Choroid plexus epithelial cell (primary cell): ENCODE measurements around the gene BABAM1.
A peak's percentile ranks its signal among the peaks of the same experiment; 100 is the strongest.

Source experiments
- DNase-seq: peaks from one replicate; pipeline ENCODE4 v3.0.0-alpha.2; 2010; ENCODE audit warnings: low read depth
- H3K4me3 ChIP-seq: 2 replicates; pipeline ENCODE4 v1.5.1; 2011; ENCODE audit warnings: low read depth, mild to moderate bottlenecking, control low read depth, low read length, moderate library complexity
- TF ChIP-seq, protein P1 (sequence below): conservative IDR thresholded peaks from 2 replicates; pipeline ENCODE4 v1.5.1; 2011; ENCODE audit warnings: low read depth, mild to moderate bottlenecking, control low read depth, inconsistent platforms, low read length, moderate library complexity

The BABAM1 gene

DNA sequence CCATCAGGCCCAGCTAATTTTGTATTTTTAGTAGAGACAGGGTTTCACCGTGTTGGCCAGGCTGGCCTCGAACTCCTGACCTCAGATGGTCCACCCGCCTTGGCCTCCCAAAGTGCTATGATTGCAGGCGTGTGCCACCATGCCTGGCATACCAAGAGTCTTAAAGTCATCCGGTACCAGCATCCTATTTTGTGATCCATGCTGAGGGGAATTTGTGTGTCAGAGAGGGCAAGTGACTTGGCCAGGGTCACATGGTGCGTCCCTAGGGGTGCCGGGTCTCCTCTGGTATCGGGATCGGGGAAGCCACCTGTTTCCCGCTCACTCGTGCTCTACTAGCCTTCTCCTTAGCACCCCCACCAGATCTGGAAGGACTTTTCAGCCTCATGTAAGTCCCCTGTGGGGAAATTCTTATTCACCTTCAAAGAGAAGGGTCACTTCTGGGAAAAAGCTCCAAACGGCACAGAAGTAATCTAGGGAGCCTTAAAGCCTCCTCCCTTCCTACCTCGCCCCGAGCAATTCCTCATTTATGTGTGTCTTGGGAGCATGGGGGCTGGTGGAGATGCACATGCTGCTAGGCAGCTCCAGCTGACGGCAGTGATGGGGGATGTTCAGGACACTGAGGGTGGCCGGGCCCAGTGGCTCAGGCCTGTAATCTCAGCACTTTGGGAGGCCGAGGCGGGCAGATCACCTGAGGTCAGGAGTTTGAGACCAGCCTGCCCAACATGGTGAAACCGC, 8.4 kb downstream of the BABAM1 start:
- DNase-seq, result no peak
- TF ChIP-seq, protein P1, sequence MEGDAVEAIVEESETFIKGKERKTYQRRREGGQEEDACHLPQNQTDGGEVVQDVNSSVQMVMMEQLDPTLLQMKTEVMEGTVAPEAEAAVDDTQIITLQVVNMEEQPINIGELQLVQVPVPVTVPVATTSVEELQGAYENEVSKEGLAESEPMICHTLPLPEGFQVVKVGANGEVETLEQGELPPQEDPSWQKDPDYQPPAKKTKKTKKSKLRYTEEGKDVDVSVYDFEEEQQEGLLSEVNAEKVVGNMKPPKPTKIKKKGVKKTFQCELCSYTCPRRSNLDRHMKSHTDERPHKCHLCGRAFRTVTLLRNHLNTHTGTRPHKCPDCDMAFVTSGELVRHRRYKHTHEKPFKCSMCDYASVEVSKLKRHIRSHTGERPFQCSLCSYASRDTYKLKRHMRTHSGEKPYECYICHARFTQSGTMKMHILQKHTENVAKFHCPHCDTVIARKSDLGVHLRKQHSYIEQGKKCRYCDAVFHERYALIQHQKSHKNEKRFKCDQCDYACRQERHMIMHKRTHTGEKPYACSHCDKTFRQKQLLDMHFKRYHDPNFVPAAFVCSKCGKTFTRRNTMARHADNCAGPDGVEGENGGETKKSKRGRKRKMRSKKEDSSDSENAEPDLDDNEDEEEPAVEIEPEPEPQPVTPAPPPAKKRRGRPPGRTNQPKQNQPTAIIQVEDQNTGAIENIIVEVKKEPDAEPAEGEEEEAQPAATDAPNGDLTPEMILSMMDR, result no peak
- no peak overlapping the region for H3K4me3 ChIP-seq

DNA sequence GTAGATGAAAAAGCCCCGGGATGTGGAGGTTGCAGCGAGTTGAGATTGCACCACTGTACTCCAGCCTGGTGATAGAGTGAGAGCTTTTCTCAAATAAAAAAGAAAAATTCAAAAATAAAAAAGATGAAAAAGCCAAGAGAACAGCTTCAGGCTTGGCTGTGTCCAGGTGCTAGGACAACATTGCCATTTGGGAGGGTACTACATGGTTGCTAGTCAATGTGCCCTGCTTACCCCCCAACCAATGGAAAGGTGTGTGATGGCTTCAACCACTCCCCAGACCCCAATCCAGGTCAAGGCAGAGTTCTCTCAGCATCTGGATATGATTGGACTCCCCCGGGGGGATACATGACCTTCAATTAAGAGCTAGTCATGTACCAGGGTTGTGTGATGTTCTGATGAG, 12.2 kb downstream of the BABAM1 start:
- DNase-seq, result no peak
- TF ChIP-seq, protein P1, result no peak

GRCh38 chr19:17281391-17282304, 14.4 kb downstream of the BABAM1 start, which contains the start of gene ANKLE1:
Gene ANKLE1 (plus strand): TSS chr19:17281901. CDS start chr19:17281921, 20 bp downstream.
- peak within 1 kb of the TSS; percentile 46 for H3K4me3 ChIP-seq
- DNase-seq, result no peak
- TF ChIP-seq, protein P1, result no peak

More for the DNA sequence above, 12.2 kb downstream of the BABAM1 start:
- no peak overlapping the region for H3K4me3 ChIP-seq

GRCh38 chr19:17282488-17283125, 15.4 kb downstream of the BABAM1 start:
- peak; percentile 75 for DNase-seq
- H3K4me3 ChIP-seq, result peak overlapping the region; percentile 45
- TF ChIP-seq, protein P1, result peak; percentile 85

GRCh38 chr19:17283504-17283996, 16.3 kb downstream of the BABAM1 start:
- no peak overlapping the region for H3K4me3 ChIP-seq
- TF ChIP-seq, protein P1, result peak; percentile 2
- DNase-seq, result no peak

DNA sequence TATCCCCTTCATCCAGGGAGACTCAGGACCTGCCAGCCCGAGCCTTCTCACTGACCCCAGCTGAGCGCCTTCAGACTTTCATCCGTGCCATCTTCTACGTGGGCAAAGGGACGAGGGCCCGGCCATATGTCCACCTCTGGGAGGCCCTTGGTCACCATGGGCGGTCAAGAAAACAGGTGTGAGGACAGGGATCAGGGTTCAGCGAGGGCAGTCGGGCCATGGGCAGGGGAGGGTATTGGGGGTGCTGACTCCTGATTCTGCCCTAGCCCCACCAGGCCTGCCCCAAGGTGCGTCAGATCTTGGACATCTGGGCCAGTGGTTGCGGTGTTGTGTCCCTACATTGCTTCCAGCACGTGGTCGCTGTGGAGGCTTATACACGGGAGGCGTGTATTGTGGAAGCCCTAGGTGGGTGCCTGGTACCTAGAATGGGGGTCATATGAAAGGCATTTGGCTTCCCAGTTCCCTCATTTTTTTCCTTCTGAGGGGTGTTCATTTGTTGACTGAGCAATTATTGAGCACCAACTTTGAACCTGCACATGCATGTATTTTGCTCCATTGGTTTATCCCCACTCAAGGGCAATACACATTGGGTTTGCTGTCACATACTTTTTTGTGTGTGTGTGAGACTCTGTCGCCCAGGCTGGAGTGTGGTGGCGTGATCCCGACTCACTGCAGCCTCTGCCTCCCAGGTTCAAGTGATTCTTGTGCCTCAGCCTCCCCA, 18.3 kb downstream of the BABAM1 start:
- TF ChIP-seq, protein P1, result no peak
- DNase-seq, result no peak
- no peak overlapping the region for H3K4me3 ChIP-seq
